Hippocampal formation (tissue), 2 donors: ENCODE measurements around the gene DGCR2.
A peak's percentile ranks its signal among the peaks of the same experiment; 100 is the strongest.
"Not testable (repeated sequence)": the region's sequence is repeated elsewhere in the genome, so short reads cannot be mapped to it uniquely, and the experiment has no call there.

Source experiments
- DNase-seq, 2 donors: peaks; one replicate each; lab custom pipeline; 2025; lab: John Stamatoyannopoulos, UW

The DGCR2 gene, protein sequence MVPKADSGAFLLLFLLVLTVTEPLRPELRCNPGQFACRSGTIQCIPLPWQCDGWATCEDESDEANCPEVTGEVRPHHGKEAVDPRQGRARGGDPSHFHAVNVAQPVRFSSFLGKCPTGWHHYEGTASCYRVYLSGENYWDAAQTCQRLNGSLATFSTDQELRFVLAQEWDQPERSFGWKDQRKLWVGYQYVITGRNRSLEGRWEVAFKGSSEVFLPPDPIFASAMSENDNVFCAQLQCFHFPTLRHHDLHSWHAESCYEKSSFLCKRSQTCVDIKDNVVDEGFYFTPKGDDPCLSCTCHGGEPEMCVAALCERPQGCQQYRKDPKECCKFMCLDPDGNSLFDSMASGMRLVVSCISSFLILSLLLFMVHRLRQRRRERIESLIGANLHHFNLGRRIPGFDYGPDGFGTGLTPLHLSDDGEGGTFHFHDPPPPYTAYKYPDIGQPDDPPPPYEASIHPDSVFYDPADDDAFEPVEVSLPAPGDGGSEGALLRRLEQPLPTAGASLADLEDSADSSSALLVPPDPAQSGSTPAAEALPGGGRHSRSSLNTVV

DNA sequence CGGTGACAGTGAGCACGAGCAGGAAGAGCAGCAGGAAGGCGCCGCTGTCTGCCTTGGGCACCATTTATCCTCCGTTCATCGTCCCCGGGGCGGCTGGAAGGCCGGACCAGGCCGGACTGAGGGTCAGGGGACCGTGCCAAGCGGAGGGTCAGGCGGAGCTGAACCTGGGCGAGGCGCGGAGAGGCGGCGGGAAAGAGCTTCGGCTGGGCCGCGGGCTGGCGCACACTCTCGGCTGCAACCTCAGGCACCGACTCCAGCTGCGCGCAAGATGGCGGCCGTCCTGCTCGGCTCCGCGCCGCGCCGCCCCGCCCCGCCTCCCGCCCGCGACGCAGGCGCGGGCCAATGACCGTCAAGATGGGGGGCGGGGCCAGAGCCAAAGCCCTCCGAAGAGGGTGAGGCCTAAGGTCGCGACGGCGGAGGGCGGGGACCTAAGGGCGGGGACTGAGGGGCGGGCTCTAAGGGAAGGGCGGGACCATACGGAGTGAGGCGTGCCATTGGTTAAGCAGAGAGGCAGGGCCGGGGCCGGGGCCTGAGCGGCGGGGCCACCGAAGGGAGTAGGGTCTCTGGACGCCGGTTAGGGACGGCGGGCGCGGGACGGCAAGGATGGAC lies at the start of gene DGCR2:
Gene DGCR2 (minus strand): TSS at position 270 of the 609 bp plus-strand sequence. CDS start 206 bp downstream, at position 64.
- DNase-seq, result peak; percentile 98

DNA sequence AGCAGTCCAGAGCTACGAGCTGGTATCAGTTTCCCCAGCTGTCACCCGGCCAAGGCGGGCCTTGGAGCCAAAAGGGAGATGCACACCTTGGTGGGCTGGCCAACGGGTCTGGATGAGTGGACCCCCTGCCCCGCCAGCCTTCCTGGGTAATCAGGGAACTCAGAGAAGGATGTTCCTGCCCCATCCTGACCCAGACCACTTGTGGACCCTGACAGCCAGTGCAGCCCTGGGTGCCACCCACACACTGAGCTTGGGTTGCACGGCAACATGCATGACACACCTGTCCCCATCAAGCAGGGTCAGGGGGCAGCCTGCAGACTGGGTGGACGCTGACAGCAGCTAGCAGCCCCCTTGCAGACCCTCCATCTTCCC lies 47.7 kb upstream of the DGCR2 start:
- no peak for DNase-seq

DNA sequence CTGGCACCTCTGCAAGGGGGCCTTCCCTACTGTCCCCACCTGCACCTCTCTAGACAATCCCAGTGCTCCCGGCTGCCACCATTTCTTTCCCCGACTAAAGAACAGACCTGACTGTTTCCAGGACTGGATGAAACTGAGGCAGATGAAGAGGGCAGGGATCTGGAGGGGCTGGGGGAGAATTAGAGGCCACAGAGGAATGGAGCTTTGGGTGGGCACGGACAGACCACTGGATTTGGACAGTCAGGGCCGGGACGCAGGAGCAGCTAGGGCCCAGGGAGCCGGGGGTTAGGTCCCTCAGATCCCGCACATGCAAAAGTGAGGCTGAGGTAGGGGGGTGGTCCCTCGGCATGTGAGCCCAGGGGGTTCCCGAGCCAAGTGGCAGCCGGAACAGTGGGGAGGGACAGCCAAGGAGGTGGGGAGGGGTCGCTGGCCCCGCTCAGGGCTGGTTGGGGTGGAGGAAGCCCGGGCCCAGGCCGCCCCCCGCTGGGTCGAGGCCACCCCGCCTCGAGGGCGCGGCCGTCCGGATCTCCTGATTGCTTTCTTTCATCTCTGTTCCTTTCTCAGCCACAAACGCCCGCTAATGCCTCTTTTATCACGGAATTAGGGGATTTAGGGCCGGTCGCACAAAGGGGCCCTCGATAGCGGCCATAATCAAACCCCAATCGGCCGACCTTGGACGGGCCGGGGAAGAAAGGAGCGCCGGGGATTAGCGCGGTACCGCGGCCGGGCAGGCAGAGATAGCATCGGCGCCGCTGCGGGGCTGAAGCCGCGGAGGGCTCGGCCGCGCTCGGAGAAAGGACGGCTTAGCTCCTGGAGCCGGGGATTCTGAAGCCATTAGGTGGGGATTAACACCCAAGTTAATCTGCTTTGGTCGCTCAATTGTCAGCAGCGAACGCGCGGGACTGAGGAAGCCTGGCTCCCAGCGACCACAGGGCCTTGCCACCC lies 47.1 kb upstream of the DGCR2 start:
- DNase-seq, result no peak

DNA sequence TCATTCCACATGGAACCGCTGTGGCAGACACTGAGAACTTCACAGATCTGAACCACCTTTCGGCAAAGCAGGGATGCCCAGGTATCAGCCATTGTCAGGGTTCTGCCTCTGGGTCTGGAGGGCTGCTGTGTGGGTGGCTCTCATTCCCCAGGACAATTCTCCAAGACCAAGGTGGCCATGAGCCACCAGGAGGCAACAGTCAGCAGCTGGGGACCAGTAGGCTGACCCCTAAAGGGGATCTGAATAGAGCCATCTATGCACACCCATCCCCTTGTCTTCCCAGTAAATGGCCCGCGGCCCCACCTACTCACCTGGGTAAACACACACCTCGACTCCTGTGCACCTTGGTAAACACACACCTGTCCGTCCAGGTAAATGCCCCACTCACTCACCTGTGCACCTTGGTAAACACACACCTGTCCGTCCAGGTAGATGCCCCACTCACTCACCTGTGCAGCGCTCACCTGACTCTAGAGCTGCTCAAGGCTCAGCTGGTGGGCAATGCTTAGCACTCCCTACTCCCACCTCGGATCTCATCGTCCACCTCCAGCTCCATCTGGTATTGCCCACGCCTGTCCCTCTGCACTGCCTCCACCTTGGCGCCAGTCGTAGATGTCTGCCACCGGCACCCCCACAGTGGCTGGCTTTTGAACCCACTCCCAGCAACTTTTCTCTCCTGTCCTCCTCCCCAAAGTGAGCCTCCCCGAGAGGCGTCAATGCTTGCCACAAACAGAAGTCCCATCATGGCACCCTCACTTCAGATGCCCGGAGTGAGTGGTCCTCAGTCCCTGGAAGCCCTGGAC lies 46.1 kb upstream of the DGCR2 start:
- no peak for DNase-seq

DNA sequence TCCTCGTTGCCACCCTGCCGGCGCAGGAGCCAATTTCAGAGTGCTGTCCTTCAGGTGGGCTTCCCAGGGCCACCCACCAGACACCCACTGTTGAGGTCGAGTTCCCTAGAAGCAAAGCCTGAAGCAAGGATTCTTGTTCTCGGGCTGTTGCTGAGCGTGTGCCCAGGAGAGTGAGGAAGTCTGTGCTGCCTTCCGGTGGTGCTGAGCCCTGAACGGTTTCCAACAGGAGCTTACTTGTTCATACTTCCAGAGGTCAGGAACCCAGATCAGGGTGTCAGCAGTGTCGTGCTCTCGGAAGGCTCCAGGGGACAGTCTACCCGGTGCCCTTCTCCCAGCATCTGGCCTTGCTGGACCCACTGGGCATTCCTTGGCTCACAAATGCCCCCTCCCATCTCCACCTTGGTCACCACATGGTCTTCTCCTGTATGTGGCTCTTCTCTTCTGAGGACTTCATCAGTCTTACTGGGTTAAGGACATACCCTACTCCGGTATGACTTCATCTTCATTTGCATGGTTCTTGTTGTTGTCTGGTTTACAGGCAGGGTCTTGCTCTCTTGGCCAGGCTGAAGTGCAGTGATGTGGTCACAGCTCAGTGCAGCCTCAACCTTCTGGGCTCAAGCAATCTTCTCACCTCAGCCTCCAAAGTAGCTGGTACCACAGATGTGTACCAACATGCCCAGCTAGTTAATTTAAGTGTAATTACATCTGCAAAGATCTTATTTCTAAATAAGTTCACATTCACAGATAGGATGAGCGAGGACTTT lies 45.1 kb upstream of the DGCR2 start:
- no peak for DNase-seq

DNA sequence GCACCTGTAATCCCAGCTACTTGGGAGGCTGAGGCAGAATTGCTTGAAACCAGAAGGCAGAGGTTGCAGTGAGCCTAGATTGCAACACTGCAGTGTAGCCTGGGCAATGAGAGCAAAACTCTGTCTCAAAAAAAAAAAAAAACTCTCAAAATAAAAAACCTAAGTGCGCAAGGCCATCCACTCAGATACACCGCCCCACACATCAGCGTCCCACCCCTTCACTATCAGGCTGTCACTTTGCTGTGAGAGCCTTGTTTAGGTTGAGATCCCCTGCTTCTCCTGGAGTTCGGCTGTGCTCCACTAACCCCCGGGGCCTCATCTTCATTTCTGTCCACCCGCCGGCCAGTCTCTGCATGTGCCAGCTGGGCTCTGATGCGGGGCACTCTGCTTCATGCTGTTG lies 44.2 kb upstream of the DGCR2 start:
- DNase-seq, result no peak

DNA sequence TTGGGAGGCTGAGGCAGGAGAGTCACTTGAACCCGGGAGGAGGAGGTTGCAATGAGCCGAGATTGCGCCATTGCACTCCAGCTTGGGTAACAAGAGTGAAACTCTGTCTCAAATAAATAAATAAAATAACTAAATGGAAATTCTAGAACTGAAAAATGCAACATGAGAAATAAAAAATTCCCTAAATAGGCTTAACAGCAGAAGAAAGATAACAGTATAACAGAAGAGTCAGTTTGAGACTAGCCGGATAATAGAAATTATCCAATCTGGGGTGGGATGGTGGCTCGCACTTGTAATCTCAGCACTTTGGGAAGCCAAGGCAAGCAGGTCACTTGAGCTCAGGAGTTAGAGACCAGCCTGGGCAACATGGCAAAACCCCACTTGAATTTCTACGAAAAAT lies 42.2 kb upstream of the DGCR2 start:
- no peak for DNase-seq

DNA sequence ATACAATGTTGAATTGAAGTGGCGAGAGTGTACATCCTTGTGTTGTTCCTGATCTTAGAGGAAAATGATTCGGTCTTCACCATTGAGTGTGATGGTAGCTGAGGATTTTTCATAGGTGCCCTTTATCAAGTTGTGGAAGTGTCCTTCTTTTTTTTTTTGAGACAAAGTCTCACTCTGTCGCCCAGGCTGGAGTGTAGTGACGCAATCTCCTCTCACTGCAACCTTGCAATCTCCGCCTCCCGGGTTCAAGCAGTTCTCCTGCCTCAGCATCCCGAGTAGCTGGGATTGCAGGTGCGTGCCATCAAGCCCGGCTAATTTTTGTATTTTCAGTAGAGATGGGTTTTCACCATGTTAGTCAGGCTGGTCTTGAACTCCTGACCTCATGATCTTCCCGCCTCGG lies 36.4 kb upstream of the DGCR2 start:
- not testable (repeated sequence) for DNase-seq

DNA sequence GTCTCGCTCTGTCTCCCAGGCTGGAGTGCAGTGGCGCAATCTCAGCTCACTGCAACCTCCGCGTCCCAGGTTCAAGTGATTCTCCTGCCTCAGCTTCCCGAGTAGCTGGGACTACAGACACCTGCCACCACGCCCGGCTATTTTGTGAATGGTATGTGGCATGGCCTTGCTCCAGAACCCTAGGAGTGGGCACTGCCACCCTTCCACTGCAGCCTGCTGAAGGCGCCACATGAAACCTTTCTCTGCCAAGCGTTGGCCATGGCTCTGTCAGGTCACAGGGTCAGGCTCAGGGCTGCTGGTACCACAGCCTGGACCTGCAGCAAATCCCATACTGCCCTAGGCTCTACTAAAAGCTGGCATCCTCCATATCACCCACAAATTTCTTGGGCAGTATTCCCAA lies 33.9 kb upstream of the DGCR2 start:
- not testable (repeated sequence) for DNase-seq

DNA sequence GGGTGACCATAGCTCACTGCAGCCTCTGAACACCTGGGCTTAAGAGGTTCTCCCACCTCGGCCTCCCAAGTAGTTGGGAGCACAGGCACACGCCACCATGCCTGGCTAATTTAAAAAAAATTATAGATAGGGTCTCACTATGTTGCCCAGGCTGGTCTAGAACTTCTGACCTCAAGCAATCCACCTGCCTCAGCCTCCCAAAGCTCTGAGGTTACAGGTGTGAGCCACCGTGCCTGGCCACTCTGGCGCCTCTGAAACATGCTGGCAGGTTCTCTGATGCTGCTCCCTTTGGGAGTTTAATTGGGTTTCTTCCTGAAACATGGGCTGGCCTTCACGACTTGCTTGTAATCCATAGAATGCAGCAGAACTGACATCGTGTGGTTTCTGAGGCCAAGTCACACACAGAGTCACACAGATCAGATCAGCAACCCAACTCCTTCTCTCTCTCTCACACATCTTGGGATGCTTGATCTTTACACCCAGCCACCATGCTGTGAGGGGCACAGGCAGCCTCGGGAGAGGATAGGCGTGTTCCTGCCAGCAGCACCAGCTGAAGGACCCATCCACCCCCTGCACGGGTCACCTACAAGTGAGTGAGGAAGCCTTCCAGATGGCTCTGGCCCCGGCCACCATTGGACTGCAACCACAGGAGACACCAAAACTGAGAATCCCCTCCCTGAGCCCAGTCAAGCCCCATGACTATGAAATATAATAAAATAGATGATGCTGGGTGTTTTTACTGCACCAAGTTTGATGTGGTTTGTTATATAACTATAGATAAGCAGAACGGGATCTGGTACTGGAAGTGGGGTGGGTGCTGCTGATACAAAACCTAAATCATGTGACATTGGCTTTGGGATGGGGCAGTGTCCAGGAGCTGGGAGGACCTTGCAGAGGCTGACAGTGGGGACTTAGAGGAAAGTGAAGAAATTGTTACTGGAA lies 31.0 kb upstream of the DGCR2 start:
- no peak for DNase-seq

DNA sequence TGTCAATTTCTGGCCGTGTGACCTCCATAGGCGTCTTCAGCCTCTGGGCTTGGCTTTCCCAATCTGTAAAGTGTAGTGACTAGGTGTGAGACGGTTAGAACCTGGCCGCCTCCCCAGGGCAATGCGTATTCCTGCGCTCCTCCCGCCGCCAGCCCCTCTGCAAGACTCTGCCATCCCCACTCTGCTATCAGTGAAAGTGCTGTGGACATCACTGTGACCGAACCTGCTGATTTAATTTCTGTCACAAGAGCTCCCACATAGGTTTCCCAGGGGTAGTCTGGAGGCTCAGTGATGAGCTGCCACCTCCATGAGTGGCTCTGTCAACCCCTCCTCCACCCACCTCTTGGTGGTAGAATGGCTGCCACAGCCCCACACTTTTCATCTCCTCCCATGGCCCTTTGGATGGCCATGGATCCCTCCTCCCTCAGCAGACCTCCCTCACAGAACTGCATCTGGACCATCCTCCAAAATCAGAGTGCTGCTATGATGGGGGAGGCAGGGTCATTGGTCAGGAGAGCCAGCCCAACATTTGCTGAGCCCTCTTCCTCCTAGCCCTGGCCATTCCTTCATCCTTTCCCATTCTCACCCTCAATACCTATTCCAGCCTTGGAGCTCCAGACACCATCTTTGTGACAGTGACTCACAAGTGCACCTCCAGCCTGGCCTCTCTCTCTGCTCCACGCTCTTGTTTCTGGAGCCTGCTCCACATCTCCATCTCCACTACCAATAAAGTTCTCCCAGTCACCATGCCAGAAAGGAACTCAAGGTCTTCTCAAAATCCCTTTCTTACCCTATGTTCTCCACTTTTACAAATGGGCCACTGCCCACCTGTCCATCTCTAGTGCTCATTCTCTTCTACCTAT lies 29.3 kb upstream of the DGCR2 start:
- DNase-seq, result no peak

DNA sequence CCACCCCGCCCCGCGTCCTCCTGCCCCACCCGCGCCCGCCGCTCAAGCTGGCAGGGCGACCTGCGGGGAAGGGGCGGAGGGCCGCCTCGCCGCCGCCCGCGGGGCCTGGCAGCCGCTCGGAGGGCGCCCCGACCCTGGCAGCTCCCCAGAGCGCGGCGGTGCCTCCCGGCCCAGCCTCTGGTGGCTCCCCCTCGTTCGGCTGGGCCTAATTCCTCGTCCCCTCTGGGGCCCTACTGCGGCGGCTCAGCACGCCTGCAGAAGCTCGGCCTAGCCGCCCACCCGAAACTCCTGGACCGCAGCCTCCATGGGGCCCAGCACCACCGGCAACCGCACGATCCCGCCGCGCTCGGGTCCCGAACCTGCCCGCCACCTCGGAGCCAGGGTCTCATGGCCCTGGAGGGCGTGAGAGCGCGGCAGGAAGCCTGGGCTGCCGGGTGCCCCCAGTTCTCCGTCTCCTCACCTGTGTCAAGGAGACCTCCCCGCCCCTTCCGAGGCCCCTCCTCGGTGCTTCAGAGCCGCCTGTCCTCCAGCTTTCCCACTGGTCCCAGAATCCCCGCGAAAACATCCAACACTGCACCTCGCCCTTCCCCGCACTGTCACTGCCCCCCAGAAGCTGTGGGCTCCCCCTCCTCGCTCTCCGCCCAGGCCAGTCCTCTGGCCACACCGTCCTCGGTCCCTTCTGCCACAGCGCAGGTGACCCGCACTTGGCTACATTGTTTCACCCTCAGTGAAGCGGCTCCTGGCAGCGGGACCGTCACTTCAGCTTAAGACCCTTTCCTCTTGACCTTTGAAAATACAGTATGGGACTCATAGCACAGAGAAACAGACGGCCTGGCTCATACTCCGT lies 28.5 kb upstream of the DGCR2 start:
- DNase-seq, result no peak

DNA sequence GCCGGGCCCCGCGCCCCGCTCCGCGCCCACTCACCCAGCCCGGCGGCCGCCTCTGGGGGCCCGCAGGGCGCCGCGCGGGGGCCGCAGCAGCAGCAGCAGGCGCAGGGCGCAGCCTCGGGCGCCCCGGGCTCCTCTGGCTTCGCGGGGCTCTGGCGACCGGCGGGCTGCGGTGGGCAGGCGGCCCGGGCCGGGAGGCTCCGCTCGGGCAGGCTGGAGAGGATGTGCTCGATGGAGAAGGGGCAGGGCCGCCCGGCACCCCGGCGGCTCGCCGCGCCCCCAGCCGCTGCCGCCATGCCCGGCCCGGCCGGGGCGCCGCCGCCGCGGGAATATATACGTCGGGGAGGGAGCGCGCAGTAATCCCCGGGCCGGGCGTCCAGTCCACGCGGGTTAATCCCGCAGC lies 27.8 kb upstream of the DGCR2 start, which contains the start of gene GSC2:
Gene GSC2 (minus strand): TSS at position 302 of the 400 bp plus-strand sequence. CDS start 9 bp downstream, at position 293.
- no peak for DNase-seq

DNA sequence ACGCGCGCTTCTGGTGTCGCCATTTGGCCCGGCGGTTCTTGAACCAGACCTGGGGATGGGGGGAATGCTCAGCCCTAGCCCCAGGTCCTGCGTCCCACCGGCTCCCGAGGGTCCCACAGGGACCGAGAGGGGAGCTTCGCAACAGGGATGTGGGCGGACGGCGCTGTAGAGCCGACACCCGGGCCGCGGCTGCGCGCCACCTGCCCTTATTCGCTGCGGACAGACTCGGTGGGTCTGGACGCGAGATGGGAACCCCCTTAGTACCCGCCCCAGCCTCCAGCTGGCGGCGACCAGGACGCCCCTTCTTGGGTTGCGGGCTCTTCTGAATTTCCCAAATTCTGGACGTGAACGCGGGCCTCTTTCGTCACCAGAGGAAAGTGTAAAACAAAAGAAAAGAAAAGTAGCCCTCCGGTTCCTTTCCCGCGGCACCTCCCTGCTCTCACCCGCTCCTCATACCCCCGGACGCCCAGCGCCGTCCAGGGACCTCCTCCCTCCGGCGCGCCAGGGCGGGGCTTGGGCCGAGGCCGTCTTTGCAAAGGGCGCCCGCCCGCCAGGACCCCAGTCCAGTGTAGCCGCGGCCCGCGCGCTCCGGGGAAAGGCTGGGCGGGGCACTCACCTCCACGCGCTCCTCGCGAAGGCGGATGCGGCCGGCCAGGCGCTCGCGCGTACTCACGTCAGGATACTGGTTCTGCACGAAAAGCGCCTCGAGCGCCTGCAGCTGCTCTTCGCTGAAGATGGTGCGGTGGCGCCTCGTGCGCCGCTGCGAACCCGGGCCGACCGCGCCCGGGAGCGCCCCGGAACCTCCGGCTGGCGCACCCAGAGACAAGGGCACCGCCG lies 27.1 kb upstream of the DGCR2 start:
- no peak for DNase-seq

DNA sequence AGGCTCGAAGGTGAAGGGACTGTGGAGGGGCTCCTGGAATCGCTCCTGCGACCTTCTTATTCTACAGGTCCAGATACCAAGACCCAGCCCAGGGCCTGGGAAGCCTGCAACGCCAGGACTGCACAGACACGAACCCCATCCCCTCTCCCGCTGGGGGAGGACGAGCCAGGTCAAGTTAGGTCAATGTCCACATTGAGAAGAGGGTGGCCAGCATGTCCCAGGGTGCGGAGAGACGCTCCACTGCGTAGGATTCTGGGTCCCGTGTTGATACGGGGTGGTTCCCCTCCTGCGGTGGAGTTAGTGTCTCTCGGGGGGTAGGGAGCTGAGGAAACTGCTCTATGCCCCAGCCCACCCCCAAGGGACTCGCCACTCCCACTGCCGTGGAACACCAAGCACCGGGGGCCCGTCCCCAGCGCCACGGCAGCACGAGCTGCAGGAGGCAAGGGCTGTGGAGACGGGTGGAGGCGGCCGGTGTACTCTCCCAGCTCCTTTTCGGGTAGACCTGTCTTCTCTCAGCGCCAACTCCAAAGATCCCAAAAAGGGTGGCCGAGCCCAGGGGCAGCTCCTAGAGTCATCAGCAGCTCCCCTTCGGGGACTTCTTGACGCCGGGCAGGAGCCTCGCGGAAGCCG lies 26.3 kb upstream of the DGCR2 start:
- no peak for DNase-seq

DNA sequence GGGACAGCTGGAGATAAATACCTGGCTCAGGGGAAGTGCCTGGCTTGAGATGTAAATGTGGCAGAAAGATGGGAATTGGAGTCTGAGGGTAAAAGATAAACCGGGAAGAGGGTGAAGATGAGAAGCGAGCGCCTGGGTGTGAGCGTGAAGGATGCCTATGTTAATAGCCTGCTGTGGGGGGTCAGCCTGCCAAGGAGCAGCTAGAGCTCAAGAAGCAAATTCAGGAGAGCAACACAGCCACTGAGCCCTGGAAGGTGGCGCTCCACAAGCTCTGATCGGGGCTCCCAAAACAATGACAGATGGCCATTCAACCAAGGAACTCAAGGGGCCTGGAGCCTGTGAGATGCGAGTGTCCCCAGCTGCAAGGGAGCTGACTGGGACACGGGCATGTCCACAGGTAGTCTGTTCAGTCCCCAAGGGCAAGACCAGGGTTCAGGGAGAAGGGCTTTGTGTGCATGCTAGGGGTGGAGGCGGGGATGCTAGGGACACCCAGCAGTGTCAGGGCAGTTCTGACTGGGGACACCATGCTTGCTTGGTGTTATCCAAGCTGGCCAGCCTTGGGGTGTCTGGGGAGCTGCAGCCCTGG lies 25.1 kb upstream of the DGCR2 start:
- DNase-seq, result no peak
